RCC 7860 (cell line): Measurements from ENCODE around the gene NXPH4.

ENCODE experiments used
- DNase-seq: peaks from one replicate; pipeline ENCODE4 v3.0.0-alpha.2; 2015; ENCODE audit warnings: low spot score
- FAIRE-seq: peaks from 2 replicates; lab custom pipeline; 2012; peaks lifted over from hg19 to GRCh38; lab: Jason Lieb, UNC

NXPH4 gene

GRCh38 chr12:57262126-57262822 lies 45.7 kb downstream of the NXPH4 start:
- FAIRE-seq = no peak
- DNase-seq = no peak

GRCh38 chr12:57263096-57263495 lies 46.5 kb downstream of the NXPH4 start:
- no peak for FAIRE-seq
- DNase-seq = no peak

- FAIRE-seq (no peak), DNase-seq (no peak)
Observed at GRCh38 chr12:57266681-57267080, 50.1 kb downstream of the NXPH4 start.

GRCh38 chr12:57268264-57268663 lies 51.7 kb downstream of the NXPH4 start:
- peak; percentile 33 for DNase-seq
- no peak for FAIRE-seq

GRCh38 chr12:57270966-57271470 lies 54.4 kb downstream of the NXPH4 start:
- no peak for DNase-seq

GRCh38 chr12:57272337-57273151 lies 56.0 kb downstream of the NXPH4 start:
- DNase-seq = no peak
- FAIRE-seq = no peak

More at GRCh38 chr12:57270966-57271470, 54.4 kb downstream of the NXPH4 start:
- FAIRE-seq = no peak

- no peak for DNase-seq
- no peak for FAIRE-seq
Observed at GRCh38 chr12:57273516-57273915, 56.9 kb downstream of the NXPH4 start.
